Left lung (tissue), 10 donors: ENCODE data around the gene BAIAP2L1. TPM values are rescaled to one million over a fixed set of nuclear protein-coding genes. Genes with fewer than 3 reads are reported as not detected.

Experiments used
- ATAC-seq: fragments of 200-7000 bp; cut with Tn5 transposase; one replicate; pipeline ENCODE4 v1.9.1; 2020; ENCODE audit warnings: moderate library complexity
- DNase-seq, 4 donors: peaks; one replicate each; pipeline ENCODE4 v3.0.0-alpha.2; 2013 to 2020
- H3K27ac ChIP-seq, 2 donors: fragments of 200-600 bp; sonication (generic) in 1 of 2; one replicate each; pipeline versions ENCODE4 v1.5.0 to v1.8.0; 2020 to 2021
- H3K27me3 ChIP-seq, 2 donors: fragments of 200-600 bp; sonication (generic) in 1 of 2; one replicate each; pipeline versions ENCODE4 v1.5.0 to v1.8.0; 2020 to 2021
- H3K36me3 ChIP-seq, 2 donors: fragments of 200-600 bp; sonication (generic) in 1 of 2; one replicate each; pipeline versions ENCODE4 v1.5.0 to v1.8.0; 2020 to 2021
- H3K4me1 ChIP-seq, 2 donors: fragments of 200-600 bp; one replicate each; pipeline ENCODE4 v1.8.0; 2021
- H3K4me3 ChIP-seq, 2 donors: fragments of 200-600 bp; sonication (generic) in 1 of 2; one replicate each; pipeline versions ENCODE4 v1.5.0 to v1.8.0; 2020 to 2021; ENCODE audit warnings: mild to moderate bottlenecking in 1 of 2
- H3K9me3 ChIP-seq, 2 donors: fragments of 200-600 bp; sonication (generic) in 1 of 2; one replicate each; pipeline versions ENCODE4 v1.5.0 to v1.8.0; 2020 to 2021
- intact Hi-C, 2 donors: fragments of 100-400 bp; cut with DNase I; formaldehyde crosslinking; loops; one replicate each; pipeline versions ENCODE4 v1.11.2 to v1.14.2; 2022
- polyA plus RNA-seq, 6 donors: library from polyadenylated mRNA; unstranded; fragments of 120-200 nt; gene quantifications; one replicate each; pipeline ENCODE4 v1.2.1, GENCODE V29; 2013; ENCODE audit not compliant: insufficient read length in 6 of 6
- total RNA-seq, 2 donors: library from RNA; stranded (reverse); fragmentation: NEBNext Ultra II Directional; extraction: Animal tissue kit (Norgen Biotek cat#: 25700); gene quantifications; one replicate each; pipeline ENCODE4 v1.2.1, GENCODE V29; 2021
- TF ChIP-seq, protein P1 (sequence below), 2 donors: fragments of 200-600 bp; sonication (generic) in 1 of 2; IDR thresholded peaks; one replicate each; pipeline versions ENCODE4 v1.5.0 to v1.8.0; 2021; ENCODE audit warnings: antibody characterized with exemption in 2 of 2
- donor health status: DM: no; HTN: yes; CAD: no.
- donor health status: DM: no; HTN: no; CAD: no.

BAIAP2L1 gene
- total and polyA plus RNA-seq, 8 donors, result 16.6 to 31.8 (median 20.9) TPM

DNA sequence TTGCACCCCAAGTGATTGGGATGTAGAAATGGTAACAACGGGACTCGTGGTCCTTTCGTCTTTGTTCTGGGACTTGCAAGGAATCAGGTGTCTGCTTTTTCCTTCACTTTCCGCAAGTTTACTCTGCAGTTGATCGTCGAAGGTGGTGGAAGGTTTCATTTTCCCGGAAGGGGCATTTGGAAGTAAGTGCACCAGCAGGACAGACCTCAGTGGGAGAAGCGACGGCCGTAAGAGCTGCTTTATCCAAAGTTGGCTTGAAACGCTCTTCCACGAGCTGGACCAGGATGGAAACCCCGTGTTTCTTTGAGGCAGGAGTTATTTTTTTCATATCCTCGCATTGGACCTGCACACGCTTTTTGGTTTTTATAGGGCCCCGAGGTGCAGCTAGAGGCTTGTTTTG lies 118.2 kb downstream of the BAIAP2L1 start:
- Histone ChIP-seq H3K9me3 (no peaks in the 10 kb centered on the region), H3K27ac (peak overlapping the region; percentile 95 to 97), H3K36me3 (peaks cover 0 to 52% of the 10 kb centered on the region in 2 donors), H3K4me1 (peaks cover 33 to 59% of the 10 kb centered on the region in 2 donors), H3K27me3 (no peaks in the 10 kb centered on the region), H3K4me3 (peak overlapping the region; percentile 79)
- TF ChIP-seq, protein P1, sequence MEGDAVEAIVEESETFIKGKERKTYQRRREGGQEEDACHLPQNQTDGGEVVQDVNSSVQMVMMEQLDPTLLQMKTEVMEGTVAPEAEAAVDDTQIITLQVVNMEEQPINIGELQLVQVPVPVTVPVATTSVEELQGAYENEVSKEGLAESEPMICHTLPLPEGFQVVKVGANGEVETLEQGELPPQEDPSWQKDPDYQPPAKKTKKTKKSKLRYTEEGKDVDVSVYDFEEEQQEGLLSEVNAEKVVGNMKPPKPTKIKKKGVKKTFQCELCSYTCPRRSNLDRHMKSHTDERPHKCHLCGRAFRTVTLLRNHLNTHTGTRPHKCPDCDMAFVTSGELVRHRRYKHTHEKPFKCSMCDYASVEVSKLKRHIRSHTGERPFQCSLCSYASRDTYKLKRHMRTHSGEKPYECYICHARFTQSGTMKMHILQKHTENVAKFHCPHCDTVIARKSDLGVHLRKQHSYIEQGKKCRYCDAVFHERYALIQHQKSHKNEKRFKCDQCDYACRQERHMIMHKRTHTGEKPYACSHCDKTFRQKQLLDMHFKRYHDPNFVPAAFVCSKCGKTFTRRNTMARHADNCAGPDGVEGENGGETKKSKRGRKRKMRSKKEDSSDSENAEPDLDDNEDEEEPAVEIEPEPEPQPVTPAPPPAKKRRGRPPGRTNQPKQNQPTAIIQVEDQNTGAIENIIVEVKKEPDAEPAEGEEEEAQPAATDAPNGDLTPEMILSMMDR (IDR thresholded peaks at IDR 0.05), result no peak
- no peak for ATAC-seq
- no peak for DNase-seq
- intact Hi-C loops, result no loop called here

GRCh38 chr7:98281757-98282606 lies 118.9 kb downstream of the BAIAP2L1 start:
- peaks cover 0 to 46% of the 10 kb centered on the region in 2 donors for H3K36me3 ChIP-seq
- no peaks in the 10 kb centered on the region for H3K9me3 ChIP-seq
- H3K27me3 ChIP-seq, result no peaks in the 10 kb centered on the region
- H3K4me1 ChIP-seq, result peaks cover 26 to 59% of the 10 kb centered on the region in 2 donors
- DNase-seq (peak in 2 of 4 donors; percentile 49 to 89), ATAC-seq (no peak)
- H3K4me3 ChIP-seq, result peak overlapping the region; percentile 79
- peak overlapping the region; percentile 95 to 97 for H3K27ac ChIP-seq
- intact Hi-C loops, result no loop called here
- TF ChIP-seq, protein P1 (IDR thresholded peaks at IDR 0.05), result no peak

- Histone ChIP-seq H3K36me3 (peaks cover 0 to 37% of the 10 kb centered on the region in 2 donors), H3K27me3 (no peaks in the 10 kb centered on the region), H3K9me3 (no peaks in the 10 kb centered on the region), H3K27ac (peak within 1 kb of the TSS; percentile 95 to 97), H3K4me1 (peaks cover 23 to 59% of the 10 kb centered on the region in 2 donors), H3K4me3 (peak within 1 kb of the TSS; percentile 79)
- ATAC-seq, result peak; percentile 68
- TF ChIP-seq, protein P1 (IDR thresholded peaks at IDR 0.05), result peak in 1 of 2 donors; percentile 62
- DNase-seq, result peak; percentile 73 to 96 (median 90)
- intact Hi-C loops, result no loop called here
These were observed 119.8 kb downstream of the BAIAP2L1 start, which contains the start of gene BRI3 for GRCh38 chr7:98280791-98281756. Gene BRI3 (plus strand): TSS chr7:98281686. CDS start chr7:98281796, 110 bp downstream.

GRCh38 chr7:98280296-98280695 lies 120.6 kb downstream of the BAIAP2L1 start:
- Histone ChIP-seq H3K27me3 (no peaks in the 10 kb centered on the region), H3K27ac (peak overlapping the region; percentile 91 to 93), H3K4me1 (peaks cover 15 to 59% of the 10 kb centered on the region in 2 donors), H3K4me3 (peak overlapping the region in 1 of 2 donors; percentile 79), H3K9me3 (no peaks in the 10 kb centered on the region), H3K36me3 (peaks cover 0 to 29% of the 10 kb centered on the region in 2 donors)
- no peak for ATAC-seq
- no peak for DNase-seq
- TF ChIP-seq, protein P1 (IDR thresholded peaks at IDR 0.05), result no peak
- intact Hi-C loops, result no loop called here
